Stimulated activated memory B cell treated with anti-CD40 and anti-IgM and Interleukin-4, amounts not matched to agents 10 μg/mL and 1 μg/mL and 100 μg/mL, for 72 hours (primary cell): ENCODE data around the gene ZNF664.

Experiments used
- ATAC-seq: fragments of 150-1000 bp; cut with Tn5 transposase; 2 replicates; pipeline ENCODE4 v1.10.0; 2021
- H3K27ac Mint-ChIP-seq: one replicate; pipeline ENCODE4 v1.8.0; 2022; ENCODE audit warnings: mild to moderate bottlenecking, mixed read lengths
- H3K27me3 Mint-ChIP-seq: one replicate; pipeline ENCODE4 v1.8.0; 2022; ENCODE audit warnings: mixed read lengths
- H3K36me3 Mint-ChIP-seq: one replicate; pipeline ENCODE4 v1.8.0; 2022; ENCODE audit warnings: mixed read lengths
- H3K4me1 Mint-ChIP-seq: one replicate; pipeline ENCODE4 v1.8.0; 2022; ENCODE audit warnings: mixed read lengths
- H3K4me3 Mint-ChIP-seq: one replicate; pipeline ENCODE4 v1.8.0; 2022; ENCODE audit warnings: mild to moderate bottlenecking, moderate library complexity, mixed read lengths
- H3K9me3 Mint-ChIP-seq: one replicate; pipeline ENCODE4 v1.8.0; 2022; ENCODE audit warnings: mixed read lengths

Gene ZNF664

GRCh38 chr12:124001343-124001742 lies 28.3 kb downstream of the ZNF664 start:
- Mint-ChIP-seq H3K27me3 (no peaks in the 10 kb centered on the region), H3K36me3 (peaks cover 16% of the 10 kb centered on the region), H3K4me1 (peaks cover 10% of the 10 kb centered on the region), H3K4me3 (no peak overlapping the region), H3K9me3 (no peaks in the 10 kb centered on the region), H3K27ac (no peak overlapping the region)
- ATAC-seq: no peak

GRCh38 chr12:124002021-124002644 lies 29.1 kb downstream of the ZNF664 start:
- ATAC-seq: no peak
- Mint-ChIP-seq H3K36me3 (peaks cover 12% of the 10 kb centered on the region), H3K27me3 (no peaks in the 10 kb centered on the region), H3K9me3 (no peaks in the 10 kb centered on the region), H3K4me1 (peaks cover 18% of the 10 kb centered on the region), H3K4me3 (no peak overlapping the region), H3K27ac (no peak overlapping the region)

GRCh38 chr12:124002654-124003053 lies 29.6 kb downstream of the ZNF664 start:
- no peak overlapping the region for H3K4me3 Mint-ChIP-seq
- no peak for ATAC-seq
- H3K4me1 Mint-ChIP-seq: peaks cover 21% of the 10 kb centered on the region
- no peaks in the 10 kb centered on the region for H3K9me3 Mint-ChIP-seq
- no peaks in the 10 kb centered on the region for H3K27me3 Mint-ChIP-seq
- no peak overlapping the region for H3K27ac Mint-ChIP-seq
- peaks cover 12% of the 10 kb centered on the region for H3K36me3 Mint-ChIP-seq

GRCh38 chr12:124004233-124004875 lies 31.3 kb downstream of the ZNF664 start:
- ATAC-seq: no peak
- no peaks in the 10 kb centered on the region for H3K27me3 Mint-ChIP-seq
- no peaks in the 10 kb centered on the region for H3K9me3 Mint-ChIP-seq
- H3K4me3 Mint-ChIP-seq: no peak overlapping the region
- peaks cover 8% of the 10 kb centered on the region for H3K36me3 Mint-ChIP-seq
- peaks cover 32% of the 10 kb centered on the region for H3K4me1 Mint-ChIP-seq
- H3K27ac Mint-ChIP-seq: no peak overlapping the region

GRCh38 chr12:124006085-124006845 lies 33.2 kb downstream of the ZNF664 start:
- Mint-ChIP-seq H3K27me3 (no peaks in the 10 kb centered on the region), H3K4me3 (peak overlapping the region; percentile 3), H3K4me1 (peaks cover 32% of the 10 kb centered on the region), H3K36me3 (peaks cover 18% of the 10 kb centered on the region), H3K27ac (peak overlapping the region; percentile 60), H3K9me3 (no peaks in the 10 kb centered on the region)
- peak; percentile 85 for ATAC-seq

- Mint-ChIP-seq H3K4me3 (peak overlapping the region; percentile 3), H3K27ac (peak overlapping the region; percentile 60), H3K36me3 (peaks cover 24% of the 10 kb centered on the region), H3K9me3 (no peaks in the 10 kb centered on the region), H3K27me3 (no peaks in the 10 kb centered on the region), H3K4me1 (peaks cover 32% of the 10 kb centered on the region)
- peak; percentile 8 for ATAC-seq
Observed at GRCh38 chr12:124006846-124007713, 34.1 kb downstream of the ZNF664 start.

GRCh38 chr12:124007826-124008570 lies 35.0 kb downstream of the ZNF664 start:
- no peak overlapping the region for H3K4me3 Mint-ChIP-seq
- H3K27me3 Mint-ChIP-seq: no peaks in the 10 kb centered on the region
- no peak for ATAC-seq
- peaks cover 33% of the 10 kb centered on the region for H3K36me3 Mint-ChIP-seq
- no peaks in the 10 kb centered on the region for H3K9me3 Mint-ChIP-seq
- H3K27ac Mint-ChIP-seq: no peak overlapping the region
- H3K4me1 Mint-ChIP-seq: peaks cover 32% of the 10 kb centered on the region

- H3K4me3 Mint-ChIP-seq: no peak overlapping the region
- peaks cover 32% of the 10 kb centered on the region for H3K4me1 Mint-ChIP-seq
- no peak for ATAC-seq
- peaks cover 39% of the 10 kb centered on the region for H3K36me3 Mint-ChIP-seq
- H3K27ac Mint-ChIP-seq: no peak overlapping the region
- H3K9me3 Mint-ChIP-seq: no peaks in the 10 kb centered on the region
- no peaks in the 10 kb centered on the region for H3K27me3 Mint-ChIP-seq
Observed at GRCh38 chr12:124008595-124008994, 35.6 kb downstream of the ZNF664 start.

- Mint-ChIP-seq H3K9me3 (no peaks in the 10 kb centered on the region), H3K36me3 (peaks cover 51% of the 10 kb centered on the region), H3K4me1 (peaks cover 32% of the 10 kb centered on the region), H3K27ac (no peak overlapping the region), H3K4me3 (no peak overlapping the region), H3K27me3 (no peaks in the 10 kb centered on the region)
- no peak for ATAC-seq
Observed at GRCh38 chr12:124009781-124010180, 36.8 kb downstream of the ZNF664 start.

- no peaks in the 10 kb centered on the region for H3K9me3 Mint-ChIP-seq
- H3K4me3 Mint-ChIP-seq: no peak overlapping the region
- H3K4me1 Mint-ChIP-seq: peaks cover 28% of the 10 kb centered on the region
- H3K27ac Mint-ChIP-seq: no peak overlapping the region
- no peak for ATAC-seq
- H3K36me3 Mint-ChIP-seq: peaks cover 56% of the 10 kb centered on the region
- no peaks in the 10 kb centered on the region for H3K27me3 Mint-ChIP-seq
Observed at GRCh38 chr12:124010687-124011086, 37.7 kb downstream of the ZNF664 start.

- Mint-ChIP-seq H3K4me3 (no peak overlapping the region), H3K4me1 (peaks cover 19% of the 10 kb centered on the region), H3K36me3 (peaks cover 56% of the 10 kb centered on the region), H3K27me3 (no peaks in the 10 kb centered on the region), H3K9me3 (no peaks in the 10 kb centered on the region), H3K27ac (no peak overlapping the region)
- ATAC-seq: no peak
Observed at GRCh38 chr12:124011435-124012115, 38.6 kb downstream of the ZNF664 start.

- H3K4me1 Mint-ChIP-seq: peaks cover 7% of the 10 kb centered on the region
- no peak overlapping the region for H3K27ac Mint-ChIP-seq
- no peak for ATAC-seq
- H3K4me3 Mint-ChIP-seq: no peak overlapping the region
- no peaks in the 10 kb centered on the region for H3K27me3 Mint-ChIP-seq
- no peaks in the 10 kb centered on the region for H3K9me3 Mint-ChIP-seq
- H3K36me3 Mint-ChIP-seq: peaks cover 49% of the 10 kb centered on the region
Observed at GRCh38 chr12:124013073-124013472, 40.1 kb downstream of the ZNF664 start.

- Mint-ChIP-seq H3K9me3 (no peaks in the 10 kb centered on the region), H3K27me3 (no peaks in the 10 kb centered on the region), H3K36me3 (peaks cover 42% of the 10 kb centered on the region), H3K4me1 (no peaks in the 10 kb centered on the region), H3K4me3 (no peak overlapping the region), H3K27ac (no peak overlapping the region)
- no peak for ATAC-seq
Observed at GRCh38 chr12:124015494-124016461, 42.8 kb downstream of the ZNF664 start.
